ENCODE measurements around the gene CHD6. TPM values are rescaled to one million over a fixed set of nuclear protein-coding genes. Genes with fewer than 3 reads are reported as not detected.

CHD6 gene
- total and polyA plus RNA-seq, 2 experiments from 2014 or later = 41.0 to 158 TPM

- TF ChIP-seq ZNF462 (CRISPR knock-in tag; IDR thresholded peaks at IDR 0.05) (no peak), EZH2phosphoT487 (IDR thresholded peaks at IDR 0.05; ENCODE audit: unreplicated experiment) (no peak), CREB1 (CRISPR knock-in tag; IDR thresholded peaks at IDR 0.05; ENCODE audit: low read depth) (no peak), POLR2AphosphoS5 (IDR thresholded peaks at IDR 0.05; ENCODE audit: low read depth) (no peak)
- TF ChIP-seq, protein P1, sequence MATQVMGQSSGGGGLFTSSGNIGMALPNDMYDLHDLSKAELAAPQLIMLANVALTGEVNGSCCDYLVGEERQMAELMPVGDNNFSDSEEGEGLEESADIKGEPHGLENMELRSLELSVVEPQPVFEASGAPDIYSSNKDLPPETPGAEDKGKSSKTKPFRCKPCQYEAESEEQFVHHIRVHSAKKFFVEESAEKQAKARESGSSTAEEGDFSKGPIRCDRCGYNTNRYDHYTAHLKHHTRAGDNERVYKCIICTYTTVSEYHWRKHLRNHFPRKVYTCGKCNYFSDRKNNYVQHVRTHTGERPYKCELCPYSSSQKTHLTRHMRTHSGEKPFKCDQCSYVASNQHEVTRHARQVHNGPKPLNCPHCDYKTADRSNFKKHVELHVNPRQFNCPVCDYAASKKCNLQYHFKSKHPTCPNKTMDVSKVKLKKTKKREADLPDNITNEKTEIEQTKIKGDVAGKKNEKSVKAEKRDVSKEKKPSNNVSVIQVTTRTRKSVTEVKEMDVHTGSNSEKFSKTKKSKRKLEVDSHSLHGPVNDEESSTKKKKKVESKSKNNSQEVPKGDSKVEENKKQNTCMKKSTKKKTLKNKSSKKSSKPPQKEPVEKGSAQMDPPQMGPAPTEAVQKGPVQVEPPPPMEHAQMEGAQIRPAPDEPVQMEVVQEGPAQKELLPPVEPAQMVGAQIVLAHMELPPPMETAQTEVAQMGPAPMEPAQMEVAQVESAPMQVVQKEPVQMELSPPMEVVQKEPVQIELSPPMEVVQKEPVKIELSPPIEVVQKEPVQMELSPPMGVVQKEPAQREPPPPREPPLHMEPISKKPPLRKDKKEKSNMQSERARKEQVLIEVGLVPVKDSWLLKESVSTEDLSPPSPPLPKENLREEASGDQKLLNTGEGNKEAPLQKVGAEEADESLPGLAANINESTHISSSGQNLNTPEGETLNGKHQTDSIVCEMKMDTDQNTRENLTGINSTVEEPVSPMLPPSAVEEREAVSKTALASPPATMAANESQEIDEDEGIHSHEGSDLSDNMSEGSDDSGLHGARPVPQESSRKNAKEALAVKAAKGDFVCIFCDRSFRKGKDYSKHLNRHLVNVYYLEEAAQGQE (IDR thresholded peaks at IDR 0.05; ENCODE audit: unreplicated experiment) = no peak
- TF ChIP-seq, protein P2, sequence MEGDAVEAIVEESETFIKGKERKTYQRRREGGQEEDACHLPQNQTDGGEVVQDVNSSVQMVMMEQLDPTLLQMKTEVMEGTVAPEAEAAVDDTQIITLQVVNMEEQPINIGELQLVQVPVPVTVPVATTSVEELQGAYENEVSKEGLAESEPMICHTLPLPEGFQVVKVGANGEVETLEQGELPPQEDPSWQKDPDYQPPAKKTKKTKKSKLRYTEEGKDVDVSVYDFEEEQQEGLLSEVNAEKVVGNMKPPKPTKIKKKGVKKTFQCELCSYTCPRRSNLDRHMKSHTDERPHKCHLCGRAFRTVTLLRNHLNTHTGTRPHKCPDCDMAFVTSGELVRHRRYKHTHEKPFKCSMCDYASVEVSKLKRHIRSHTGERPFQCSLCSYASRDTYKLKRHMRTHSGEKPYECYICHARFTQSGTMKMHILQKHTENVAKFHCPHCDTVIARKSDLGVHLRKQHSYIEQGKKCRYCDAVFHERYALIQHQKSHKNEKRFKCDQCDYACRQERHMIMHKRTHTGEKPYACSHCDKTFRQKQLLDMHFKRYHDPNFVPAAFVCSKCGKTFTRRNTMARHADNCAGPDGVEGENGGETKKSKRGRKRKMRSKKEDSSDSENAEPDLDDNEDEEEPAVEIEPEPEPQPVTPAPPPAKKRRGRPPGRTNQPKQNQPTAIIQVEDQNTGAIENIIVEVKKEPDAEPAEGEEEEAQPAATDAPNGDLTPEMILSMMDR (conservative IDR thresholded peaks at IDR 0.05; ENCODE audit: low read depth in 2 of 2) = no peak
Observed at GRCh38 chr20:41494451-41494850, 123.7 kb downstream of the CHD6 start (continued).
